Fibroblast of peridontal ligament (primary cell): ENCODE results near the gene TBC1D24.

Source experiments
- DNase-seq: peaks from one replicate; pipeline ENCODE4 v3.0.0-alpha.2; 2010; ENCODE audit errors: extremely low read depth

The TBC1D24 gene

GRCh38 chr16:2517954-2518605, 43.2 kb downstream of the TBC1D24 start:
- DNase-seq = no peak

DNA sequence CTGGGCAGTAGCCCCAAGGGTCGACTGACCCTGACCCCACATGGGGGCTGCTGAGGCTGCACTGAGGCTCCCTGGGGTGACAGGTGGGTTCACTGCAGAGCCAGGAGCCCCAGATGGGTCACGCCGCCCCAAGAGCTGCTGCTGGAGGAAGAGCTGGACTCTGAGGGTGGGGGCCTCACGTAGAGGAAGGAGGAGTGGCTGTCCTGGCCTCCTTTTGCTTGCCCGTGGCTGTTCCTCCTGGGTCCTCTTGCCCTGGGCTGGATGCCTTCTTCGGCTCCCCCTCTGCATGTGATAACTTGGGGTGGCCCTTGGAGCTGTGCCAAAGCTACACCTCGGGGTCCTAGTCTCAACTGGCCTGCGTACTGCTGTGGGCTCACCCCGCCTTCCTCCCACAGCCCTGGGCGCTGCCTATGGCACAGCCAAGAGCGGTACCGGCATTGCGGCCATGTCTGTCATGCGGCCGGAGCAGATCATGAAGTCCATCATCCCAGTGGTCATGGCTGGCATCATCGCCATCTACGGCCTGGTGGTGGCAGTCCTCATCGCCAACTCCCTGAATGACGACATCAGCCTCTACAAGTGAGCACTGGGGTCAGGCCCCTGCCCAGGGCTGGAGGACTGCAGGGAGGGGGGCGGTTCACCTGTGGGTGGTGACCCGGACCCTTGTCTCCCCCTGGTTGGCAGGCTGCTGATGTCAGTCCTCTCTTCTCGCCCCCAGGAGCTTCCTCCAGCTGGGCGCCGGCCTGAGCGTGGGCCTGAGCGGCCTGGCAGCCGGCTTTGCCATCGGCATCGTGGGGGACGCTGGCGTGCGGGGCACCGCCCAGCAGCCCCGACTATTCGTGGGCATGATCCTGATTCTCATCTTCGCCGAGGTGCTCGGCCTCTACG, 44.1 kb downstream of the TBC1D24 start:
- no peak for DNase-seq

DNA sequence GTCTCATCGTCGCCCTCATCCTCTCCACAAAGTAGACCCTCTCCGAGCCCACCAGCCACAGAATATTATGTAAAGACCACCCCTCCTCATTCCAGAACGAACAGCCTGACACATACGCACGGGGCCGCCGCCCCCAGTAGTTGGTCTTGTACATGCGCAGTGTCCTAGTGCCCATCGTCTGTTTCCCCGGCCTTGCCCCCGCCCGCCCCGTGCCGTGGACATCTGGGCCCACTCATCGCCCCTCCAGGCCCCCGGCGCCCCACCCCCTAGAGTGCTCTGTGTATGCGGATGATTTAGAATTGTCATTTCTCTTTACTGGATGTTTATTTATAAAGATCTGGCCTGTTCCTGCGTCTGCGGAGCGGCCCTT, 44.8 kb downstream of the TBC1D24 start:
- DNase-seq = no peak

GRCh38 chr16:2520097-2520783, 45.3 kb downstream of the TBC1D24 start, which contains the start of gene AMDHD2:
Gene AMDHD2, plus strand, starts transcription at chr16:2520371. Its CDS starts 88 bp downstream, at chr16:2520459.
- peak; percentile 85 for DNase-seq

GRCh38 chr16:2520784-2521531, 46.0 kb downstream of the TBC1D24 start:
- DNase-seq = no peak

DNA sequence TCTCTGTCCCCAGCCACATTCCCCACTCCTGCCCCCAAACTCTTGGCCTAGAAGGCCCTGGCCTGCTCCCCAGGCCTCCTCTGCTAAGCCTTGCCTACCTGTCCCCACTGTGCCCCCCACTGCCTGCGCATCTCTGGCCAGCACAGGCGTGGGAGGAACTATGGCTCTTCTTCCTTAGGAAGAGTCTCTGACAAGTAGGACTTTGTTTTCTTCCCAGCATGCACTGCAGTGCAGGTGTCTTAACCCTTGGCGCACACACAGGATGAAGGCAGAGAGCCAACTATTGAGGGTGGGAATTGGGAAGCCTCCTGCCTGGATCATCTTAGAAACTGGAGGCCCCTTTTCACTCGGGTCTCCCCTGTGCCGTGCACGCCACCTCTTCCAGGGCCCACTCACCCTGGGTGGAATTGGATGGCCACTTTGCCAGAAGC, 48.9 kb downstream of the TBC1D24 start:
- DNase-seq = no peak

DNA sequence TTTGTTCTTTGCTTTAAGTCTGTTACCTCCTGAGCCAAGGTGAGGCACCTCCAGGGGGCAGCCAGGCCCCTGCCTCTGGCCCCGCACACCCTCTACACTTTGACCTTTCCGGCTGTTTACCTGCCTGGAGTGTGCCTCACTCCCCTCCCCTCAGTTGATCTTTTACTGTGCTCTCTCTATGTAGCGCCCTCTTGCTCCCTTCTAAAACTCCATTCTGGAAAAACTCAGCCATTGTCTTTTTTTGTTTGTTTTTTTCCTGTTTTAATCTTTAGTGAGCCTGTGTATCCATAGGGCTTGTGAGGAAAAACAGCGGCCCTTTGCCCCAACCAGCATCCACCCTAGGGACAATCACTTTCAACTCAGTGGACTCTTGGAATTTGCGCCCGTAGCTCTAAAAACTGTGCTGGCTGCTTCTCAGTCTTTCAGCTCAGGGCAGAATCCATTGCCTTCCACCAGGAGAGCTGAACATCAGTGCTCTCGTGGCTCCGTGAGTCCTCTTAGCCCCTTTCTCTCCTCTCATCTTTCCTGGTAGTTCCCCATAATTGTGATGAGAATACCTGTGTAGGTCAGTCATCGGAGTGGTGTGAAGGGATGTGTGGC, 49.5 kb downstream of the TBC1D24 start:
- no peak for DNase-seq

DNA sequence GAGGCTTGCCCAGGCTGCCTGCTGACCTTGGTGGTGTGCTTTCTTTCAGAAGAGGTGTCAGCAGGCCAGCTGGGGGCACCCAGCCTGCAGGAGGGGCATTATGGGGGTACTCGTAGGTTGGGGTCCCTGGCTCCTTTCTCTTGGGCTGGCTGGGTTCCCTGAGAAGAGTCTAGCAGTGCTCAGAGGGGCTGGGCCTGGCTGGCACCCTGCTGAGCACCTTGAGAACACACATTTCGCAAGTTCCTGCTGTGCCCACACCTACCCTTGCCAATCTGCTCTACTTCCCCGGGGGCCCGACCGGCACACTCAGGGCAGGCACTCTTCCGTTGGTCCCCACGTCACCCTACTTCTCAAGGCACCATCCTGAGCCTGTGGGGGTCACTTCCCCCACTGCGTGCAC, 51.2 kb downstream of the TBC1D24 start:
- no peak for DNase-seq

GRCh38 chr16:2527071-2527783, 52.3 kb downstream of the TBC1D24 start:
- DNase-seq = no peak

DNA sequence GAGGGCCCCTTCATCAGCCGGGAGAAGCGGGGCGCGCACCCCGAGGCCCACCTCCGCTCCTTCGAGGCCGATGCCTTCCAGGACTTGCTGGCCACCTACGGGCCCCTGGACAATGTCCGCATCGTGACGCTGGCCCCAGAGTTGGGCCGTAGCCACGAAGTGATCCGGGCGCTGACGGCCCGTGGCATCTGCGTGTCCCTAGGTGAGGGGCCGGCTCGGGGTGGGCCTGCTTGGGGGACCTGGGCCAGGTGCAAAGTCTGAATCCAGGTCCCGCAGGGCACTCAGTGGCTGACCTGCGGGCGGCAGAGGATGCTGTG, 52.8 kb downstream of the TBC1D24 start:
- DNase-seq = no peak

DNA sequence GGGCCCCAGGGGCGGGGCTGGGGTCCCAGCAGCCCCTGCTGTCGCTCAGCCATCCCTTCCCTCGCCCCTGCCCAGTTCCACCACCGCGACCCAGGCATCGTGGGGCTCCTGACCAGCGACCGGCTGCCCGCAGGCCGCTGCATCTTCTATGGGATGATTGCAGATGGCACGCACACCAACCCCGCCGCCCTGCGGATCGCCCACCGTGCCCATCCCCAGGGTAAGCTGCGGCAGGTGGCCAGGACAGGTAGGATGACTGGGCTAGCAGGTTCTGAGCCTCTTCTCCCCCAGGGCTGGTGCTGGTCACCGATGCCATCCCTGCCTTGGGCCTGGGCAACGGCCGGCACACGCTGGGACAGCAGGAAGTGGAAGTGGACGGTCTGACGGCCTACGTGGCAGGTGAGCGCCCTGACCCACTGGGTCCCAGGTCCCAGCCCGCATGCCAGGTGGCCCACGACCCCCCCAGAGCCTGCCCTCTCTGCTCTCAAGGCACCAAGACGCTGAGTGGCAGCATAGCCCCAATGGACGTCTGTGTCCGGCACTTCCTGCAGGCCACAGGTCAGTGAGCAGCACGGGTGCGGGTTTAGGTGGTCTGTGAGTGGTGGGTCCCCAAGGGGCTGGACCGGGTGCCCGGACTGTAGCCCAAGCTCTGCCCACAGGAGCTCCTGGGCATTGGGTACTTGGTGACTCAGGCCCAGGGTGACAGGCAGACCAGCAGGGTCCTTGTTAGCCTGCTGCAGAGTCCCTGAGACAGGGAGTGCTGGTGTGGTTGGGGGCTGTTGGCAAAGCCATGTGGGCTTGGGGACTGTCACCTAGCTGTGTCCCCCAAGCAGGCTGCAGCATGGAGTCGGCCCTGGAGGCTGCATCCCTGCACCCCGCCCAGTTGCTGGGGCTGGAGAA, 53.5 kb downstream of the TBC1D24 start:
- no peak for DNase-seq

GRCh38 chr16:2529061-2529931, 54.4 kb downstream of the TBC1D24 start:
- DNase-seq = no peak

DNA sequence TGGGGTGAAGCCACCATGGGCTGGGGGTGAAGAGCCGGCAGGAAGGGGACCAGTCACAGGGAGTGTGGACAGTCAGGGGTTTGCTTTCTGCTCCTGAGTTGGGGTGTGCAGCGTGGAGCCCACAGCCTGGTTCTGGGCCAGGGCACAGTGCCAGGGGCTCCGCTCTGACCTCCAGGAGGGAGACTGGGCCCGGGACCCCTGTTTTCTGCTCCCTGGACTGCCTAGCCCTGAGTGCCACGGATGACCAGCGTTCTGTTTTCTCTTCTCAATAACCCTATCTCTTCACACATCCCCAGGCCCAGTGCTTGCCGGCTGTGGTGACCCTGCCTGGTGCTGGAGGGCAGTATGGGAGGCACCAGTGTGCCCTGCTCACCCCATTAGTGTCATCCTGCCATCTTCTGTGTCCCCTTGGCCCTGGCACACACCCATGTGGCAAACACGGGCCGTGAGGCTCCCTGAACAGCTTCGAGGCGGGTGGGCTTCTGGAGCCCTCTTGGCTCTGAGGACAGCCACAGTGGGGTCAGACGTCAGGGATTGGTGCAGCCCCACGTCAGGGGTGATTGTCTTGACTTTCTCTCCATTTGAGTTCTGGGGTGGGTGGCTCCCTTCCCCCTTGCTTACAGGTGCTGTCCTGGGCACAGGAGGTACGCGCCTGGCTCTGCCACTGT, 55.2 kb downstream of the TBC1D24 start:
- no peak for DNase-seq

GRCh38 chr16:2530629-2531318, 55.8 kb downstream of the TBC1D24 start:
- DNase-seq = no peak

DNA sequence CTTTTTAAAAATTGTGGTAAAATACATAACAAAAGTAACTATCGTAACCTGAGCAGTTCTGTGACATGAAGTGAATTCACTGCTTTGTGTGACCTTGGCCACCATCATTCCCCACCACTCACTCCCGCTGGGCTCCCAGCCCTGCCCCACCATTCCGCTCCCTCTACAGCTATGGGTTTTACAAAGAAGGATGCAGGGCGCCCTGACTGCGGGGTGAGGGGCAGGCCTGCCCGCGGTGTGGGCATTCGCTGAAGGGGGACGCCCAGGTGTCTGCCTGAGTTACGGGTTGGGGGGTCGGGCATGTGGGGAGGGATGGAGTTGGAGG, 56.4 kb downstream of the TBC1D24 start, which contains the start of gene CEMP1:
Gene CEMP1 (minus strand): TSS at position 38 of the 325 bp plus-strand sequence. CDS start 335 bp downstream, outside the sequence.
- no peak for DNase-seq

GRCh38 chr16:2531696-2532493, 57.0 kb downstream of the TBC1D24 start:
- DNase-seq = peak; percentile 94
